ENCODE data around the gene MAOB. TPM values are rescaled to one million over a fixed set of nuclear protein-coding genes. Genes with fewer than 3 reads are reported as not detected.

The MAOB gene
- total and polyA plus RNA-seq, 10 of the 15 experiments (the other 5 are each of a cell fraction or from before 2014, with no cell fraction given) = 0.21 TPM; not detected in 9

DNA sequence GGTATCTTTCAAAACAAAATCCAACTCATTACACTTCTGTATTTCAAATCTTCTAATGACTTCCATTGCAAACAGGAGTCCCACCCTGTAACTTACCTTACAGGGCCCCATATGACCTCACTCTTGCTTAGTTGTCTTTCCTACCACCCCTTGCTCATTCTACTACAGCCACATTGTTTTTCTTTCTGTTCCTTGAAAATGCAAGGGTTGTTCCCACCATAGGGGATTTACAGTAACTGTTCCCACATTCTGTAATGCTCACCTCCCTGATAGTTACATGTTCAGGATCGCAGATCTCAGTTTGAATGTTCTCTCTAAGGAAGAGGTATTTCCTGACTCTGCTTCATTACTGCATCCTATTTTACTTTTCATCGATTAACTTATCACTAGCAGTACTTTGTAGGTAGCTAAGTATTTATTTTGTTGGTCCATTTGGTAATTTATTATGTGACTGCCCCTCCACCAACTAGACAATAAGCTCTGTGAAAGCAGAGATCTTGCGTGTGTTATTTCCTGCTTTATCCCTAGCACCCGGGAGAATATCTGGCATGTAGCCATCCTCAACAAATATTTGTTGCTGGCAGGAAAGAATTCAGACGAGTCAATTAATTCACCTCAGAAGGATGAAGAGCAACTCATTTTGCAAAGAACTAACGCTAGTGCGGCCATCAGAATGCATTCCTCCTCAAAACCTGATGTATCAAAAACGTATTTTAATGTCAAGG lies 21.4 kb downstream of the MAOB start:
- Histone ChIP-seq H3K27ac (ENCODE audit: control insufficient read depth, insufficient read depth) (no peak overlapping the region), H3K36me3 (ENCODE audit: control insufficient read depth in 2 of 2, insufficient read depth in 2 of 2, low read length in 1 of 2) (no peaks in the 10 kb centered on the region), H3K9ac (ENCODE audit: control insufficient read depth, insufficient read depth, low read length) (no peak overlapping the region), H3K9me3 (replicated peaks; ENCODE audit: control insufficient read depth, insufficient read depth, low read length) (no peaks in the 10 kb centered on the region), H3K4me2 (ENCODE audit: control insufficient read depth, insufficient read depth) (no peak overlapping the region), H3K4me1 (ENCODE audit: control insufficient read depth, insufficient read depth, low read length) (no peaks in the 10 kb centered on the region), H4K20me1 (ENCODE audit: control insufficient read depth, insufficient read depth) (no peaks in the 10 kb centered on the region), H3K79me2 (ENCODE audit: control insufficient read depth, insufficient read depth, low read length) (no peaks in the 10 kb centered on the region), H3K27me3 (replicated peaks in 1 of 2; ENCODE audit: control insufficient read depth in 2 of 2, insufficient read depth in 2 of 2, low read length in 1 of 2) (no peaks in the 10 kb centered on the region), H2AFZ (ENCODE audit: control insufficient read depth, low read depth, low read length) (no peak overlapping the region), H3K4me3 (no peak overlapping the region)
- BruUV-seq (replicated peaks) = no TSS peak
- ChIA-PET POLR2A (no interaction called here), CTCF (interaction anchor here (1.2 kb wide), 1 partner anchor 384 kb away, joined by 3 read pairs; no protein-coding TSS in a partner anchor), RAD21 (ENCODE audit: unreplicated experiment) (no interaction called here), SMC1A (ENCODE audit: uncharacterized antibody, unreplicated experiment) (no interaction called here)
- DNase-seq (ENCODE audit: low read depth, low spot score) (no peak), FAIRE-seq (no peak), ATAC-seq (no peak)
- in situ Hi-C loops (cut with MboI) (no loop called here), intact Hi-C loops (cut with micrococcal nuclease; ENCODE audit: unreplicated experiment) (no loop called here)
- no peak for TF ChIP-seq PAX5 (IDR thresholded peaks at IDR 0.05; ENCODE audit: borderline replicate concordance, low read depth, low read length)
- no peak for TF ChIP-seq PRDM15 (CRISPR knock-in tag; IDR thresholded peaks at IDR 0.05)
- TF ChIP-seq TBL1XR1 (IDR thresholded peaks at IDR 0.05; ENCODE audit: low read depth, low read length) = no peak
- no peak for TF ChIP-seq TCF7 (IDR thresholded peaks at IDR 0.05; ENCODE audit: borderline replicate concordance)
- TF ChIP-seq IRF3 (IDR thresholded peaks at IDR 0.05) = no peak
- TF ChIP-seq IKZF2 (IDR thresholded peaks at IDR 0.05) = no peak
- no peak for TF ChIP-seq IKZF1 (conservative IDR thresholded peaks at IDR 0.05)
- TF ChIP-seq SREBF1 (IDR thresholded peaks at IDR 0.05; ENCODE audit: low read length) = no peak
- no peak for TF ChIP-seq CREM (IDR thresholded peaks at IDR 0.05; ENCODE audit: low read depth)
- 31% methylated on average over 8 of the region's 8 CpGs for WGBS (ENCODE audit: insufficient coverage, insufficient replicate concordance, low lambda C conversion rate, missing lambda C conversion rate)
